OCI-LY3 (cell line): ENCODE measurements around the gene AK9.

ENCODE experiments used
- CTCF ChIP-seq: fragments of 200-600, 300-600 bp; sonication (generic); IDR thresholded peaks from 2 replicates; pipeline ENCODE4 v1.5.1; 2014; ENCODE audit warnings: antibody characterized with exemption, low read length, low read depth
- EZH2phosphoT487 ChIP-seq: fragments of 200-600 bp; shearing (Covaris generic); IDR thresholded peaks from 2 replicates; pipeline ENCODE4 v1.6.1; 2018; ENCODE audit warnings: antibody characterized with exemption, mixed run types, low read depth

DNA sequence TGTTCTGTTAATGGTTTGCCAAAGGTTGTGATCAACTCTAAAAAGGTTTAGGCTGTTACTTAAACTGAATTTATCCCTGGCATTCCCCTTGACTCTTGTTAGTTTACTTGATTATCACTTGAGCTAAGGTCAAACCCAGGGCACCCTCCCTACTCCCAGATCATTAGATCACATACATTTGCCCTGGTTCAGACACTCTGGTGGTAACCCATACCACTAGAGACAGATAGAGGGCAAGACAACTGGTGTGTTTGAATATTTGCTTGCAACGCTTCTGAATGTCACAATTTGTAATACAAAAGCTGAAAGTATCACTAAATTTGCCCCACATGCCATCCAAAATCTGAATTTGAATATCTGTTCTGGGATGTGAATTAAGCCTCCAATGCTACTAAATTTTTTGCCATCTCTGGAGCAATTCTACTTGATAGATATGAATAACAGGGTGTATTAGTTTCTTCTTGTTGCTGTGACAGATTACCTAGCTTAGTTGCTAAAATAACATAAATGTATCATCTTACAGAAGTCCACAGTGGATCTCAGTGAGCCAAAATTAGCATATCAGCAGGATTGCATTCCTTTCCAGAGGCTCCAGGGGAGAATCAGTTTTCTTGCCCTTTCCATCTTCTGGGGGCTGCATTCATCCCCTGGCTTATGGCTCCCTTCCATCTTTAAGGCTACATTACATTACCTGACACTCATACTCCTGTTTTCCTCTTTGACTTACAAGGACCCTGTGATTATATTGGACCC is 45.4 kb upstream of the AK9 start:
- TF ChIP-seq CTCF (no peak), EZH2phosphoT487 (no peak)
